Sigmoid colon (tissue), 7 donors: Measurements from ENCODE around the gene IL33. TPM values are rescaled to one million over a fixed set of nuclear protein-coding genes. Genes with fewer than 3 reads are reported as not detected.
A peak's percentile ranks its signal among the peaks of the same experiment; 100 is the strongest.

Experiments used
- DNase-seq: peaks from one replicate; pipeline ENCODE4 v3.0.0-alpha.2; 2019
- H3K27ac ChIP-seq, 4 donors: fragments of 200-600 bp; sonication (generic); one replicate each; pipeline ENCODE4 v1.5.1; 2016 to 2019; ENCODE audit warnings: mild to moderate bottlenecking in 1 of 4
- H3K27me3 ChIP-seq, 3 donors: fragments of 200-600 bp; sonication (generic); one replicate each; pipeline ENCODE4 v1.5.1; 2019; ENCODE audit warnings: mild to moderate bottlenecking in 1 of 3
- H3K36me3 ChIP-seq, 4 donors: fragments of 200-600 bp; sonication (generic); one replicate each; pipeline ENCODE4 v1.5.1; 2016 to 2019
- H3K4me1 ChIP-seq, 4 donors: fragments of 200-600 bp; sonication (generic); one replicate each; pipeline ENCODE4 v1.5.1; 2017 to 2019
- H3K4me3 ChIP-seq, 4 donors: fragments of 200-600 bp; sonication (generic); one replicate each; pipeline ENCODE4 v1.5.1; 2017 to 2019; ENCODE audit warnings: mild to moderate bottlenecking in 2 of 4, moderate library complexity in 1 of 4
- H3K9me3 ChIP-seq, 4 donors: fragments of 200-600 bp in 3 of 4; sonication (generic) in 3 of 4; one replicate each; pipeline versions ENCODE4 v1.5.1 to v1.6.1; 2013 to 2019
- EP300 ChIP-seq, 4 donors: sonication (generic); formaldehyde crosslinking; IDR thresholded peaks; one replicate each; pipeline ENCODE4 v1.6.1; 2017; ENCODE audit warnings: antibody characterized with exemption in 4 of 4
- POLR2A ChIP-seq, 2 donors: fragments of 450-650 bp; IDR thresholded peaks; one replicate each; pipeline ENCODE4 v1.6.1; 2016; ENCODE audit warnings: antibody characterized with exemption in 2 of 2, mild to moderate bottlenecking in 2 of 2, moderate library complexity in 2 of 2
- POLR2AphosphoS5 ChIP-seq, 4 donors: sonication (generic); formaldehyde crosslinking; IDR thresholded peaks; one replicate each; pipeline ENCODE4 v1.6.1; 2017; ENCODE audit warnings: antibody characterized with exemption in 4 of 4
- WGBS, 2 donors: extraction: QIAGEN DNeasy Blood & Tissue Kit; methylation state at CpG; one replicate each; pipeline ENCODE4 v1.1.7; 2013; 5-methylcytosine and 5-hydroxymethylcytosine counted together
- intact Hi-C: fragments of 100-400 bp; cut with DNase I; formaldehyde crosslinking; loops from one replicate; pipeline ENCODE4 v1.15.1; 2023
- polyA plus RNA-seq, 3 donors: library from polyadenylated mRNA; stranded (reverse); fragments of 200-250 nt; gene quantifications; one replicate each; pipeline ENCODE4 v1.2.3, GENCODE V29; 2013
- total RNA-seq, 4 donors: library from RNA; depleted of rRNA; stranded (reverse); fragments of >200 nt; gene quantifications; one replicate each; pipeline ENCODE4 v1.1.0, GENCODE V29; 2016
- TF ChIP-seq, protein P1 (sequence below), 4 experiments: fragments of 450-650 bp in 3 of 4; fragments of 200-600 bp in 1 of 4; IDR thresholded peaks; one replicate each; pipeline ENCODE4 v1.5.1; 2016 to 2019; ENCODE audit warnings: antibody characterized with exemption in 4 of 4, mild to moderate bottlenecking in 3 of 4, moderate library complexity in 2 of 4
- donor health status: healthy with polysubstance abuse.
- donor health status: Bipolar disorder and iron deficiency.
- donor health status: healthy.

IL33 gene
- total and polyA plus RNA-seq, 7 donors: 1.6 to 73.2 (median 33.5) TPM

DNA sequence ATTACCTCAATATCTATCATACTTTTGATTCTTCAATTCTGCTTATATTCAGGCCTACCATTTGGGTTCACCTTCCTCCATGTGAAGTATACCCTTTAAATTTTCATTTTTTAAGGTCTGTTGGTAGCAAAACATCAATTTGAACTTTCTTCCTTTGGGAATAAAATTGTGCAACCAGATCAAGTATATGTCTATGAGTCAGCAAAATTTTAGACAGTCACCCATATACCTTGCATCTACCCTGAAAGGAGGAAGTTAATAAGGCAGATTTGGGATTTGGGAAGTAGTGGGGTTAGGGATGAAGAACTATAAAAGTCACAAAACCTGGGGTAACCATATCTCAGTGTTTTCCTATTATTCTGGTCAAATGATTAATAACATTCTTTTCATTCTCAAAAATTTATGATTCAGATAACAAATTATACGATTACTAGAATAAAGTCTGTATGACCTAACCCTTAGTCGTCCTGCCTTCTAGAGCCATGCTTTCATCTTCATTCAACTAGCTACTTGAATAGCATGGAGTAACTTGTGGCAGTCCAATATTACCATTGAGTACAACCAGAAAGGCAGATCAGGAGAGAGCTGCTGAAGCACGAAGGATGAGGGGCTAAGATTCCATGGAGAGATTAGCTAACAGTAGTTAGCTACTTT, 2.8 kb upstream of the IL33 start:
- Histone ChIP-seq H3K4me3 (no peak overlapping the region), H3K4me1 (peaks cover 0 to 23% (median 19%) of the 10 kb centered on the region in 4 donors), H3K36me3 (no peaks in the 10 kb centered on the region), H3K27me3 (no peaks in the 10 kb centered on the region), H3K9me3 (peaks cover 0 to 11% (median 4%) of the 10 kb centered on the region in 4 donors), H3K27ac (no peak overlapping the region)
- no peak for TF ChIP-seq POLR2AphosphoS5 (IDR thresholded peaks at IDR 0.05)
- no peak for TF ChIP-seq EP300 (IDR thresholded peaks at IDR 0.05)
- TF ChIP-seq, protein P1, sequence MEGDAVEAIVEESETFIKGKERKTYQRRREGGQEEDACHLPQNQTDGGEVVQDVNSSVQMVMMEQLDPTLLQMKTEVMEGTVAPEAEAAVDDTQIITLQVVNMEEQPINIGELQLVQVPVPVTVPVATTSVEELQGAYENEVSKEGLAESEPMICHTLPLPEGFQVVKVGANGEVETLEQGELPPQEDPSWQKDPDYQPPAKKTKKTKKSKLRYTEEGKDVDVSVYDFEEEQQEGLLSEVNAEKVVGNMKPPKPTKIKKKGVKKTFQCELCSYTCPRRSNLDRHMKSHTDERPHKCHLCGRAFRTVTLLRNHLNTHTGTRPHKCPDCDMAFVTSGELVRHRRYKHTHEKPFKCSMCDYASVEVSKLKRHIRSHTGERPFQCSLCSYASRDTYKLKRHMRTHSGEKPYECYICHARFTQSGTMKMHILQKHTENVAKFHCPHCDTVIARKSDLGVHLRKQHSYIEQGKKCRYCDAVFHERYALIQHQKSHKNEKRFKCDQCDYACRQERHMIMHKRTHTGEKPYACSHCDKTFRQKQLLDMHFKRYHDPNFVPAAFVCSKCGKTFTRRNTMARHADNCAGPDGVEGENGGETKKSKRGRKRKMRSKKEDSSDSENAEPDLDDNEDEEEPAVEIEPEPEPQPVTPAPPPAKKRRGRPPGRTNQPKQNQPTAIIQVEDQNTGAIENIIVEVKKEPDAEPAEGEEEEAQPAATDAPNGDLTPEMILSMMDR (IDR thresholded peaks at IDR 0.05): no peak
- no peak for TF ChIP-seq POLR2A (IDR thresholded peaks at IDR 0.05)
- no peak for DNase-seq
- 91 to 92% methylated on average over 3 of the region's 3 CpGs for WGBS, 2 donors
- intact Hi-C loops: loop anchor here (5.0 kb wide), 1 partner anchor 331 kb away; no protein-coding TSS in a partner anchor

DNA sequence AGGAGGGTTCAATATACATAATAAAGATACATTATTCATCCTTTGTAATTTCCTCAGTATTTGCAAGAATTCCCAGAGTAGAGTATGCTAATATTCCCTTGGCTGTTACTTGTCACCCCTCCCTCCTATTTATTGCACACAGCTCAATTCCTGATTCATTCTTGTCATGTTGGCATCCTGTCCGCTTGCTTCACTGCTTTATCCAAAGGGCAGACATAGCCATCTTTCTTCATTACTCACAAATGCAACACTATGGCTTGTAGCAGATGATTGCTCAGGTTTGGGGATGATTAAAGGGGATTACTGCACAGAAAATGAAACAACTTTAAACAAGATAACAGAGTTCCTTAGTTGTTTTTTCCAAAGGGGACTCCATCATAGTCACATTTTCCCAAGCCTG, 1.2 kb upstream of the IL33 start:
- intact Hi-C loops: loop anchor here (5.0 kb wide), 1 partner anchor 332 kb away; no protein-coding TSS in a partner anchor
- peak overlapping the region; percentile 73 to 87 (median 78) for H3K27ac ChIP-seq
- TF ChIP-seq POLR2A (IDR thresholded peaks at IDR 0.05): no peak
- TF ChIP-seq EP300 (IDR thresholded peaks at IDR 0.05): no peak
- no peak for TF ChIP-seq POLR2AphosphoS5 (IDR thresholded peaks at IDR 0.05)
- TF ChIP-seq, protein P1 (IDR thresholded peaks at IDR 0.05): no peak

DNA sequence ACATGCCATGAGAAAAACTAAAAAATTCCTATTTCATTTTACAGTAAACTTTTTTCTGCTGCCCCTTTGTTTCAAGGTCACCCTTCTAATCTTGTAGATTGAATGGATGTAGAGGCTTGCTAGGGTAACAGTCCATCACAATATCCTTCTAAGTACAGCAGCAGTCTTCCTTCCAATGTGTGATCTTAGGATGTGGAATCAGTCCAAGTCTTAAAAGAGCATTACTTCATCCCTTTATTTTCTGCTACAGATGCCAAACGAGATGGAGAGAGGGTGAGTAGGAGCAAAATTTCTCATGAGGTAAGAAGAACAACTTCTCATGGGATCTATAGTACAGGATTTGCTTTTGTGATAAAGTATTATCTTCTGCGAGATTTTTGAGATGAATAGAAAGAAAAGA, 704 bp upstream of the IL33 start:
- Histone ChIP-seq H3K27ac (peak overlapping the region; percentile 73 to 87 (median 78)), H3K27me3 (no peaks in the 10 kb centered on the region), H3K36me3 (no peaks in the 10 kb centered on the region), H3K4me1 (peaks cover 0 to 32% (median 25%) of the 10 kb centered on the region in 4 donors), H3K9me3 (peaks cover 0 to 5% (median under 1%) of the 10 kb centered on the region in 4 donors), H3K4me3 (no peak overlapping the region)
- 56 to 69% methylated on average over 2 of the region's 2 CpGs for WGBS, 2 donors
- TF ChIP-seq, protein P1 (IDR thresholded peaks at IDR 0.05): no peak
- DNase-seq: no peak
- intact Hi-C loops: loop anchor here (5.0 kb wide), 3 partner anchors 57 to 333 kb away; a partner anchor contains a TSS

More for the DNA sequence above, 1.2 kb upstream of the IL33 start:
- no peaks in the 10 kb centered on the region for H3K27me3 ChIP-seq
- DNase-seq: no peak
- no peak overlapping the region for H3K4me3 ChIP-seq
- peaks cover 0 to 28% (median 22%) of the 10 kb centered on the region in 4 donors for H3K4me1 ChIP-seq
- WGBS, 2 donors: 83 to 85% methylated on average over 1 of the region's 1 CpG
- peaks cover 0 to 7% (median 2%) of the 10 kb centered on the region in 4 donors for H3K9me3 ChIP-seq
- no peaks in the 10 kb centered on the region for H3K36me3 ChIP-seq

DNA sequence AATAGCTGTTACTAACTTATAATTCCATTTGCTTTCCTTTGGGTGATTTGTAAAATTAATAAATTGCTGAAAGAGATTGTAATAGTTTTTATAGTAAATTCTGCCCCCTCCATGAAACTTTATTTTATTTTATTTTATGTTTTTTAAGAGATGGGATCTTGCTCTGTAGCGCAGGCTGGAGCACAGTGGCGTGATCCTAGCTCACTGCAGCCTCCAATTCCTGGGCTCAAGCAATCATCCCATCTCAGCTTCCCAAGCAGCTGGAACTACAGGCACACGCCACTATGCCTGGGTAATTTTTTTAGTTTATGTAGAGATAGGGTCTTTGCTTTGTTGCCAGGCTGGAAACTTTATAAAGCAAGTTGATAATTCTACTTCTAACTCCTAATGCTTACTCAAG, 395 bp downstream of the IL33 start:
- peak; percentile 47 for DNase-seq
- 78 to 90% methylated on average over 3 of the region's 3 CpGs for WGBS, 2 donors
- intact Hi-C loops: loop anchor here (5.0 kb wide), 2 partner anchors 56 to 209 kb away; a partner anchor contains a TSS
- Histone ChIP-seq H3K9me3 (no peaks in the 10 kb centered on the region), H3K4me1 (peaks cover 0 to 40% (median 34%) of the 10 kb centered on the region in 4 donors), H3K27me3 (no peaks in the 10 kb centered on the region), H3K36me3 (no peaks in the 10 kb centered on the region), H3K27ac (peak overlapping the region; percentile 73 to 87 (median 78)), H3K4me3 (peak overlapping the region; percentile 21 to 51 (median 42))
- TF ChIP-seq EP300 (IDR thresholded peaks at IDR 0.05) (no peak), POLR2A (IDR thresholded peaks at IDR 0.05) (no peak), POLR2AphosphoS5 (IDR thresholded peaks at IDR 0.05) (no peak)
- TF ChIP-seq, protein P1 (IDR thresholded peaks at IDR 0.05): no peak
